ENCODE data around the gene FMN1.
"Not testable (repeated sequence)": the region's sequence is repeated elsewhere in the genome, so short reads cannot be mapped to it uniquely, and the experiment has no call there.

The FMN1 gene

DNA sequence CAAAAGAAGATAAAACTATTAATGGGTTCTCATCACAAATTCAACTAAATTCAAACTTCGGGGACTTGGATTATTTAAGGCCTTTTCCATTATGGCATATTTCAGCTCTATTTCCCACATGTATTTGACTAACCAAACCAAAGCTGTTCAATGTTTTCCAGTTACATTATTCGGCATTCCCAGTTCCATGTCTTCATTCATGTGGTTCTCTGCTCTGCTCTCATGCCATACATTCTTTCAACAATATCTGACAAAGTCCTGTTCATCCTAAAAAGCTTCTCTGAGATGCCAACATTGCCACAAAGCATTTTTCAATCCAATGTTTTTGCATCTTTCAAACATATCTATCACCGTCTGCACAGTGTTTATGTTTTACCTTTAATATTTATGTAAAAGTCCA is 335.3 kb downstream of the FMN1 start:
- no peak for DNase-seq (ENCODE audit: low read depth)

DNA sequence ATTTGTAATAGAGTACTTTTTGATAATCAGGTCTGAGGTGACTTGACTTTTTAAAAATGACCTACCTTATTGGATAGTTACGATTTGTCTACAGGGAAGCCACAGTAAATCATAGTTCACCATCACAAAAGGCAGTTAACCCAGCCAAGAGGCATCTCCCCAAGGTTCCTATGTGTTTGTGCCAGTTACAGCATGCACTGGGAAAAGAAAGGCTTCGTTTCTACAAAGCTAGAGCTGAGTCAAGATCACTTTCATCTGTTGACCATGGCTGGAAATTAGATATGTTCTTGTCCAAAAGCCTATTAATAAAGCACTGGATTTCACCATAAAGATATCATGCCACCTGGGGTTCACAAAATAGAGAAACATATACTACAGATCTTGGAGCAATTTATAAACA is 336.8 kb downstream of the FMN1 start:
- no peak for DNase-seq (ENCODE audit: low read depth)

GRCh38 chr15:32856753-32857152 is 337.8 kb downstream of the FMN1 start:
- no peak for DNase-seq (ENCODE audit: low read depth)

DNA sequence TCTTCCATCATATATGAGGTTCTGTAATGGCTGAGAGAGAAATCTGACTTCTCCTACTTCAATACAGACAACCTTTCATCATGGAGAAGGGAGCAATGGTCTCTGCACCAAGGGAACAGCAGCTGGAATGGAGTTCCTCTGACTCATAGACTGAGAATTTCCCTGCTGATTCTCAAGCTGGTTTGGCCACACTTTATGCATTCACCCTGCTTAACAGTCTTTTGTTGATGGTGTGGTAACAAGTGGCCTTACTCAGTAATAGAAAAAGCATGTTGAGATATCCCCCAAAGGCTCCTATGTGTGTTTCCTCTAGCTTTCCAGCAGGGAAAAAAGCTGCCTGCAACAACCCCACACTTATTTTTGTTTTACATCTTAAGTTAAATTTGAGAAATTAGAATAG is 338.6 kb downstream of the FMN1 start:
- DNase-seq (ENCODE audit: low read depth) = no peak

GRCh38 chr15:32853592-32853991 is 340.9 kb downstream of the FMN1 start:
- no peak for DNase-seq (ENCODE audit: low read depth)

DNA sequence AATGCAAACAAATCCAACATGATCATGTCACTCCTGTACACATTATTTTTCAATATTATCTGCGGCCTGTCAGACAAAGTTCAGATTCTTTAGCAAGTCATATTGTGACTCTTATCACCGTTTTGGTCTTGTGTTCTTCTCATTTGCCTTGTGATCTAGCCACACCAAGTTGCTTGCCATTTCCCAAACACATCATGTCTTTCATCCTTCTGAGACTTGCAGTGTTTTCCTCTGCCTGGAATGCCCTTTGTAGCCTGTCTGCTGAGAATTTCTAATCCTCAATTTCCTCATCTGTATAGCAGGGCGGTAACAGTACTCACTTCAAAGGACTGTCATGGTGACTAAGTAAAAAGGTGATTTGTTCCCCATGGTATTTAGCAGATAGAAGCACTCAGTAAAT is 341.7 kb downstream of the FMN1 start:
- DNase-seq (ENCODE audit: low read depth) = no peak

GRCh38 chr15:32852017-32852416 is 342.5 kb downstream of the FMN1 start:
- DNase-seq (ENCODE audit: low read depth) = no peak

DNA sequence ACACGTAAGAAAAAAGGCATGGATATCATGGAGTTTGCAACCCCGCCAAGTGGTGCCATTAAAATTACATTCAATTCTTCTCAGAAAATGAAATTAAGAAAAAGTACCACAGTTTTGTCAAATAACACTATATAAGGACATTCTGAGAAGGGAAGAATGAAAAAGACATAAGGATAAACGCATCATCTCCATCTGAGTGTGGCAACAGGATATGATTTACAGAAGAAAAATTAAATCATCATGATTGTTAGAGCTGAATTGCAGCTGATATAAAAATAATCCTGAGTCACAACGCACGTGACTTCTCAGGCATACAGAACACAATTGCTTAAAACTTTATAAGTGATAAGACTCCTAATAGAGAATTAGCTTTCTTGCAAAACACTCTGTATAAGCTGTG is 342.9 kb downstream of the FMN1 start:
- DNase-seq (ENCODE audit: low read depth) = no peak

GRCh38 chr15:32849769-32850668 is 344.5 kb downstream of the FMN1 start:
- no peak for DNase-seq (ENCODE audit: low read depth)

GRCh38 chr15:32846671-32847070 is 347.8 kb downstream of the FMN1 start:
- not testable (repeated sequence) for DNase-seq (ENCODE audit: low read depth)

DNA sequence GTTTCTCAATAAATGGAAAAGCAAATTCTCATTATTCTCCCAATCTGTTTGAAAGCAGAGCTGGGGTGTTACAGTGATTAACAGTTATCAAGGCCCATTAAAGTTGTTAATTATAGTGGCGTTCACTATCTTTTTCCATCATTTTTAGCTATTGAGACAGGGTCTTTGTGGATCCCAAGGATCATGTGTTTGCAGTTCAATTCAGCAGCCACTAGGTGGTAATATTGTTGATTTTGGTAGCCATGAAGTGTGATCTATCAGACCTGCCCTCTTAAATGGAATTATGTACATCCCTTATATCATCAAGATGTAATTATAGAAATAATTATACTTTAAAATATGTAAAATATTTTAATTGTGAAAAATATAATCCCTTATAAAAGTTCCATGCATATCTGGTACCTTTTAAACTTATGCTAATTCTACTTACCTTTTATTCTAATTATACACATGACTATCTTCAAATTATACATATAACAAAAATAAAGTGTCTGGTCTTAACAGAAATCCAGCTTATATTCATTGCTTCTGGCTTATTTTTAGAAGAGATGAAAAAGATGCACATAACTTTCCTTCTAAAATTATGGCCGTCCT is 350.3 kb downstream of the FMN1 start:
- no peak for DNase-seq (ENCODE audit: low read depth)

GRCh38 chr15:32843219-32843815 is 351.2 kb downstream of the FMN1 start:
- no peak for DNase-seq (ENCODE audit: low read depth)

DNA sequence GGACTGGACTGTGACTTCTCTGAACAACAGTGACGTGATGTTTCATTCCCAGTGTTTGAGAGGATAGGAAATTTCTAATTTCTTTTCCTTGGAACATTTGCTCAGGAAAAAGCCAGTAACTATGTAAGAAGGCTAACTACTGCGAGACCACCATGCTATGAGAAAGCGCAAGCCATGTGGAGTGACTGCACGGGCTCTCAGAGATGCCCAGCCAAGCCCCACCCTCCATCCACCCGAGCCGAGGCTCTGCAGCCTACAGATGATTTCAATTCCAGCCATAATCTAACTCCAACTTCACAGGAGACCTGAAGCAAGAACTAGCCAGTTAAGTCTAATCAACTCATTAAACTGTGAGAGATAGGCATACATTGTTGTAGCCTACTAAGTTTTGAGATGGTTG is 352.4 kb downstream of the FMN1 start:
- no peak for DNase-seq (ENCODE audit: low read depth)

DNA sequence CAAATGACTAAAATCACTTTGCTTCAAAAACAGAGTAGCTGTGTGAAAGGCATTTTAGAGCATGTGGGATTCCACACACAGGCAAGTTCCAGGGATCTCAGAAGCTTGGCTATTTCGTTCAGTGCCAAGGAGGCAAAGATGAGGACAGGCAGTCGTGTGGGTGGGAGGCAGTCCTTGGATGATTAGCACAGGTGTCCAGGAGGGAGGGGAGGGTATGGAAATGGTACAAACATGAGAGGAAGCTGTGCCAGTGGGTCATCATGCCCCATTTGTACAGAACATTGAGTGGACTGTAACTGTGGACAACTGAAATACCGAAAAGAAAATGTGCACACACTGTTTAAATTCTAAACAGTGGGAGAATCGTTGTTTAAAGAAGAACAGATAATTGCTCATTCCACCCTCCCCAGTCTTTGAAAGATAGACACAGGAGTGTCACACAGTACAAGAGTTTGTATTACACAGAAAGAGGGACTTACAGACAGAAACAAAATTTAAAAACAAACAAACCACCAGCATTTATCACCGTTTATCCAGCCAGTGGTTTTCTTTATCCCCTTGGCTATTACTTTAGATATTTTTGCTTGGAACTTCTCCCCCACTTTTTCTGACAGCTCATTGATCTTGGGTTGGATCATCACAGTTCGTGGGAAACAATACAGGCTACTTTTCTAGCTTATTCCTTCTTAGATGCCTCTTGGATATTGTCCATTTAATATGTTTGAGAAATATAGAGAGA is 353.8 kb downstream of the FMN1 start:
- no peak for DNase-seq (ENCODE audit: low read depth)

GRCh38 chr15:32838820-32839219 is 355.7 kb downstream of the FMN1 start:
- DNase-seq (ENCODE audit: low read depth) = no peak

DNA sequence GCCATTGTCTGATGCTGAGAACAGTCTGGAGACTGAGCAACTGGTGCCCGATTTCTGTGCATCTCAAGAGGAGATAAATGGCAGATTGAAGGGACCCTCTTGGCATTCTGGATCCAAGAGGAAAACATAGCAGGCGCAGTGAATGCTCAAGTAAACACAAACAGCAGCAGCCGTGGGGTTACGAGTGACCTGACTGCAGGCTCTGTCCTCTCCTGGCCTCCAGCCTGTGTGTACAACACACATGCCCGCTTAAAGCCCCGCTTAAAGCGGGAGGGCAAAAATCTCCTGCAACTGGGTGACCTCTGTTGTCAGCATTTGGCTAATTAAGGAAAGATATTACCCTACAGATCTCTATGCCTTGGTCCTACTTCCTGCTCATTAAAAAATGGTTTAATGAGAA is 356.2 kb downstream of the FMN1 start:
- no peak for DNase-seq (ENCODE audit: low read depth)

- no peak for DNase-seq (ENCODE audit: low read depth)
Measured at GRCh38 chr15:32837935-32838334, 356.6 kb downstream of the FMN1 start.

- no peak for DNase-seq (ENCODE audit: low read depth)
Measured at GRCh38 chr15:32834156-32834555, 360.4 kb downstream of the FMN1 start.

DNA sequence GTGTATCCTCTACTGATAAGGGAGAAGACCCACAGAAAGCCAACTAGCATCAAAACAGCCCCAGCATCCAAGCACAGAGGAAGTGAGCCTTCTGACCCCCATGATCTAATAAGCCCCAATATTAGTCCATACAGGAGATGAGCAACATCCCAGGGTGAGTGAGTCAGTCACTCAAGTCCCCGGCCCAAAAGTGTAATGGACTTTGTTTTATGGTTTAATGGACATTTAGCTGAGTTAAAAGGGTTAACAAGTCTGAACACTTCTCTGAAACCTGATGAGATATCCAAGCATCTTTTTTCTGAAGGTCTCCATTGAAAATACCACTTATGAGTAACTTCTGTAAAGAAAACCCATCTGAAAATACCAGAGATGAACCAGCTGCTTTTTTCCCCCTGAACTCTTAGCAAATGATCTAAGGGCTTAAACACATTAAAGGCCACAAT is 361.1 kb downstream of the FMN1 start:
- DNase-seq (ENCODE audit: low read depth) = no peak

DNA sequence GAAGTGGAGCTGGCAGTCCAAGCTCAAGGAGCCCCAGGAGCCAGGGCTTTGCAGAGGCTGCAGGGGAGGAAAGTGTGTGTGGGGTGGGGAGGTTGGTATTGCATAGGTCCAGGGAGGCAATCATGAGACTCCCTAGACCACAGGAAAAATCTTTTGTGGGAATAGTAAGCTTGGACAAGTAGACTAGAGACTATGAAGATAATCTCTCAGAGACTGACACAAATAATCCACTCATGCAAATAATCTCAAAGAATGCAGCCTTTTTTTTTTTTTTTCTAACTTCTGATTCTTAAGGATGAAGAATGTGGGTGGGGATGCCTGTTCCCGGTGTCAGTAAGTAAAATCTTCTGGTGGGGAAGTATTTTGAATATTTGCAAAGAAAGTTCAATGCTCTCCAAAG is 363.0 kb downstream of the FMN1 start:
- no peak for DNase-seq (ENCODE audit: low read depth)

- DNase-seq (ENCODE audit: low read depth) = no peak
Measured at GRCh38 chr15:32830241-32830640, 364.3 kb downstream of the FMN1 start.

DNA sequence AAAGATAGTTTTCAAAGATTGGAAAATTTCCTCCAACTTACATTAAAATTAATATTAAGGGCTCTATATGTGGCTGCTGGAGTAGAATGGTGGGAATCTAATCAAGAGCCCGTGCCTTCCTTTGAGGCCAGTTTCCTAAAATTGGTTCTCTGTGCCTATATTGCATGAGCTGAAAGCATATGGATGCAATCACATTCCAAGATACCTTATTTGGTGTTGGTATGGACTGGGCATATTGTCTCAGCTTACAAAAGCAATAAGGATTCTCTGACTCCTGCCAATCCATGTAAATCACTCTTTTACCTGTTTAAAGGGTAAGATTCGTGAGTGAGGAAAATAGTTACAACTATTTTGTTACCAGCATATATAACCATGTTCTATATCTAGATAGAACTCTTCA is 365.1 kb downstream of the FMN1 start:
- no peak for DNase-seq (ENCODE audit: low read depth)
